ENCODE measurements around the gene ARL6IP4.

DNA sequence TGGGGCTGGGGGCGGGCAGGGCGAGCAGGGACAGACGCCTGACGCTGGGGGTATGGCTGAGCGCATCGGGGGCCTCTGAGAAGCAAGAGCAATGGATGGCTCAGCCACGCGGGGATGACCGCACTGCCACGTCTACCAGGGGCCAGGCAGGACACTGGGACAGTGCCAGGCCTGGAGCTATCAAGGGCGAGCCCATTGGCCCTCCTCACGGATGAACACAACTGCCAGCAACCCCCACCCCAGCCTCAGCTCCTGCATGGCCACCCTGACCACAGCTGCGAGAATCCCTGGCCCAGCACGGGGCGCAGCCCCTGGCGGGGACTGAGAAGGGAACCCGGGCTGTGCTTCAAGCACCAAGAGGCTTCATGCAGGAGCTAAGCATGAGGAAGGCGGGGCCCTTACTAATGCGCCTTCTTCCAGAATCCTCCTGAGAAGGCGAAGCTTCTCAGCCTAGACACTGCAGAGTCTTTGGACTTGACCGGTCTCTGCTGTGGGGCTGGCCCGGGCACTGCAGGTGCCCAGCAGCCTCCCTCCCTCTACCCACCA is 9.5 kb downstream of the ARL6IP4 start:
- no peak for TF ChIP-seq CTCF (conservative IDR thresholded peaks at IDR 0.05 in 1 of 2, IDR thresholded peaks at IDR 0.05 in 1 of 2; ENCODE audit: low read depth in 1 of 2, low read length in 2 of 2)
- no peak for TF ChIP-seq EZH2 (IDR thresholded peaks at IDR 0.05; ENCODE audit: low read length, missing control alignments)

Data from fibroblast of lung (primary cell).